DND-41 (cell line): Measurements from ENCODE around the gene NR1H3.

Experiments used
- EZH2 ChIP-seq: IDR thresholded peaks from 3 replicates; pipeline ENCODE4 v1.6.1; 2012; ENCODE audit warnings: borderline replicate concordance, low read depth, mild to moderate bottlenecking, moderate library complexity, low read length, inconsistent platforms; ENCODE audit not compliant: severe bottlenecking
- TF ChIP-seq, protein P1 (sequence below): IDR thresholded peaks from 2 replicates; pipeline ENCODE4 v1.5.1; 2012; ENCODE audit warnings: borderline replicate concordance, low read length, moderate library complexity, mild to moderate bottlenecking; ENCODE audit not compliant: poor library complexity, severe bottlenecking; ENCODE audit errors: extremely low read depth

DNA sequence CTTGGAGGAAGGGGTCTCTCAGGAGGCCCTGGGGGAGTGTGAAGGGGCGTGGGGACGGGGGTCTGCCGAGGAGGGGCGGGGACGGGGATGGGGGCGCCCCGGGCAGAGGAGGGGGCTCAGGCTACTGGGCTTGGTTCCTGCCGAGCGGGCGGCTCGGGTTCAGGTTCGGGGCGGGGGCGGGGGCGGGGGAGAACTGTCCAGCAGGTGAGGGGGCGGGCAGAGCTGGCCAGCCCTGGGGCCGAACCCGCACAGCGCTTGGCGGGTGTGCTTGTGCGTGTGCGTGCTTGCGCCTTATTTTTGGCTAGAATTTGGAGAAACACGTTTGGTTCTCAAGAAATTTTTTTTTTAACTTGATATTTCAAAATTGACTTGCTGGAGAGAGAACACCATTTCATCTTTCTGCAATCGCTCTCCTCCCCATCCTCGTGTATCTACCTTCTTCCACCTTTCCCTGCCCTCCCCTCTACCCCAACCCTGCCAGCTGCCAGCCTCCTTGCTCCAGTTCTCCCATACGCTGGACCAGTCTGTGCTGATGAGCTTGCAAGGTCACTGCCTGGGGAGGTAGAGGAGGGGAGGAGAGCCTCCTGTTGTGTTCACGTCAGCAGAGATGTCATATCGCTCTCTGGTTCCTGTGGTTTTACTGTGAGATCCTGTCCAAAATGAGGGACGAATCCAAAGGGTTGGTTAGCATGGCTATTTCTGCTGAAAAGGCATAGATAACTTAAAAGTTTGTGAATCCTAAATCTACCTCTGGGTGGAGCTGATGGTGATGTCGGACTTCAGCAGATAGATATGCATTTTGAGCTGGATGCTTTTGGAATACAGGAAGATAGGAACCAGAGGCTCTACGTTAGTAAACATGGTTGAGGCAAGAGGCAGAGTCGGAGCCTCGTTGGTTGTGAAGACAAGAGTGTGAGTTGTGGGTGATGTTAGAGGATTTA, 12.8 kb downstream of the NR1H3 start:
- TF ChIP-seq, protein P1, sequence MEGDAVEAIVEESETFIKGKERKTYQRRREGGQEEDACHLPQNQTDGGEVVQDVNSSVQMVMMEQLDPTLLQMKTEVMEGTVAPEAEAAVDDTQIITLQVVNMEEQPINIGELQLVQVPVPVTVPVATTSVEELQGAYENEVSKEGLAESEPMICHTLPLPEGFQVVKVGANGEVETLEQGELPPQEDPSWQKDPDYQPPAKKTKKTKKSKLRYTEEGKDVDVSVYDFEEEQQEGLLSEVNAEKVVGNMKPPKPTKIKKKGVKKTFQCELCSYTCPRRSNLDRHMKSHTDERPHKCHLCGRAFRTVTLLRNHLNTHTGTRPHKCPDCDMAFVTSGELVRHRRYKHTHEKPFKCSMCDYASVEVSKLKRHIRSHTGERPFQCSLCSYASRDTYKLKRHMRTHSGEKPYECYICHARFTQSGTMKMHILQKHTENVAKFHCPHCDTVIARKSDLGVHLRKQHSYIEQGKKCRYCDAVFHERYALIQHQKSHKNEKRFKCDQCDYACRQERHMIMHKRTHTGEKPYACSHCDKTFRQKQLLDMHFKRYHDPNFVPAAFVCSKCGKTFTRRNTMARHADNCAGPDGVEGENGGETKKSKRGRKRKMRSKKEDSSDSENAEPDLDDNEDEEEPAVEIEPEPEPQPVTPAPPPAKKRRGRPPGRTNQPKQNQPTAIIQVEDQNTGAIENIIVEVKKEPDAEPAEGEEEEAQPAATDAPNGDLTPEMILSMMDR: peak; percentile 37
- no peak for TF ChIP-seq EZH2
